Left ventricle myocardium superior (tissue), 1 donor: ENCODE results near the gene YPEL5. TPM values are rescaled to one million over a fixed set of nuclear protein-coding genes. Genes with fewer than 3 reads are reported as not detected.
A peak's percentile ranks its signal among the peaks of the same experiment; 100 is the strongest.
"Not testable (repeated sequence)": the region's sequence is repeated elsewhere in the genome, so short reads cannot be mapped to it uniquely, and the experiment has no call there.

Experiments
- ATAC-seq: fragments of 200-7000 bp; cut with Tn5 transposase; one replicate; pipeline ENCODE4 v1.9.1; 2020; ENCODE audit warnings: mild to moderate bottlenecking, moderate library complexity
- DNase-seq: peaks from one replicate; pipeline ENCODE4 v3.0.0-alpha.2; 2020
- intact Hi-C: fragments of 100-400 bp; cut with micrococcal nuclease; formaldehyde crosslinking; loops from one replicate; pipeline ENCODE4 v1.11.0; 2022
- total RNA-seq: library from RNA; stranded (reverse); fragmentation: NEBNext Ultra II Directional; extraction: Animal tissue kit (Norgen Biotek cat#: 25700); gene quantifications from one replicate; pipeline ENCODE4 v1.2.1, GENCODE V29; 2021
- donor health status: DM: no; HTN: yes; CAD: no; lungs with severe emphysema.

Gene YPEL5
- total RNA-seq, 1 donor from 2014 or later: 76.3 TPM

DNA sequence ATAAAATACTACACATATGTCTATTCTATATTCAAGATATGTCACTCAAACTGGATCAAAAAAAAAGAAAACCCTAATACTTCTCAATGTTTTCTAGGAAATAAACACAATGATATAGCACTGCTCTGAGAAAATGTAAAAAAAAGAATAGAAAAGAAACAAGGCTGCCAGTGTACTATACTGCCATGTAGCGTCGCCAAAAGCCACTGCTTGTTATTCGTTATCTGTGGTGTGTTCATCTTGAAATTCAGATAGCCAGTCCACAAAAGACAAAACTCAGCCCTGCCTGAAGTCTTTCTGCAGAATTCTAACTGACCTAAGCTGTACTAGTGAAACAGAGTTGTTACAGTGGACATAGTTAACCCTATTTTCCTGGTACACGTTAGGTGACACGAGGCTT, 12.2 kb upstream of the YPEL5 start:
- DNase-seq (no peak), ATAC-seq (no peak)
- intact Hi-C loops: no loop called here

DNA sequence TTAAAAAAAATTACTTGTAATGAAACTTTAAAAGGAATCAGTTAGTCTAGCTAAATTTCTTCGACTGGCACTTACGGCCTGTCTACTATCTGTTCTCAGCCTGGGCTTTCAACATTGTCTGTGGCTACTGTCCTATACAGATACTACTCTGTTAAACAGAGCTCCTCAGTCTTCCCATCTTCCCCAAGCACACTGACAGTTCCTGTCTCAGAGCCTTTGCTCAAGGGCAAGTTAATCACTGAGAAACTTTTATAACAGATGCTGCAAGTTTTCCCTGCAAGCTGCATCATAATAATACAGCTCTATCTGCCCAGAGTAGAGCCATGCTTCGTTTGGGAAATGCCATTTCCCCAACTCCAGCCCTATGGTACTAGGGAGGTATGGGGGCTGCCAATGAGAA, 11.3 kb upstream of the YPEL5 start:
- ATAC-seq (no peak), DNase-seq (no peak)
- intact Hi-C loops: no loop called here

DNA sequence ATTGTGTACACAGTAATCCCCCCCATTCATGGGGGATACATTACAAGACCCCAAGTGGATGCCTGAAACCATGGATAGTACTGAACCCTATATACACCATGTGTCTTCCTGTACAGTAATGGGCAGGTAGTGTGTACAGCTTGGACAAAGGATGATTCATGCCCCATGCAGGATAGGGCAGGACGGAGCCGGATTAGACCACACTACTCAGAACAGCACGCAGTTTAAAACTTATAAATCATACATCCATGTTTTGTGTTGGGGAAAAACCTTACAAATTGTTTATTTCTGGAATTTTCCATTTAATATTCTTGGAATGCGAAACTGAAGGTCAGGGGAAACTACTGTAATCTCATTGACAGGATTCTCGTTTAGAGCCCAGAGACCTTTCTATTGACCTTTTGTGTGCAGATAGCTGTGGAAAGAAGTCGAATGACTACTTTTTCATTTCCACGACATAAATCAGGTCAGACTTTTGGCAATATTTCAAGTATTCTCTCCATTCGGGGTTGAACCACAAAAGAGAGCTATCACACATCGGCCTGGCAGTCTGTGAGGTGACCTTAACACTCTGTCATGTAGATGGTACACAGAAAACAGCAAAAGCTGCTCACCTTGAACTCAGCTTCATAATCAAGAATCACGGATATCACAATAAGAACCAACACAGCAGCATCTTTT, 9.9 kb upstream of the YPEL5 start:
- intact Hi-C loops: no loop called here
- DNase-seq (no peak), ATAC-seq (no peak)

DNA sequence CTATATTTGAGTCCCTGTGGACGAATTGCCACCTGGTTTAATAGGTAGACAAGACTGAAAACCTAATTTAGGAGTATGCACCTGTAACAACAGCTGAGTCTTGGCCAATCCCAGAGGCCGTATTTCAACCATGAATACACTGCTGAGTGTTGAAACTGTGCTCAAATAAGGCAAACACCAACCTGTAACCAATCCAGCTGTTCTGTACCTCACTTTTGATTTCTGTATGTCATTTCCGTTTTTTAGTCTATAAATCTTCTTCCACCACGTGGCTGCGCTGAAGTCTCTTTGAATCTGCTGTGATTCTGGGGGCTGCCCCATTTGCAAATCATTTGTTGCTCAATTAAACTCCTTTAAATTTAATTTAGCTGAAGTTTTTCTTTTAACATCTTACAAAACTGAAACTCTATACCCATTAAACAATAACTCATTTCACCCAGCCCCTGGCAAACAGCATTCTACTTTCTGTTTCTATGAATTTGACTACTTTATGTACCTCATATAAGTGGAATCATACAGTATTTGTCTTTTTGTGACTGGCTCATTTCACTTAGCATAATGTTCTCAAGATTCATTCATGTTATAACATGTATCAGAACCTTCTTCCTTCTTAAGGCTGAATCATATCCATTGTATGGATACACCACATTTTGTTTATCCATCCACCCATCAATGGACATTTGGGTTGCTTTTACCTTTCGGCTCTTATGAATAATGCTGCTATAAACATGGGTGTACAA, 7.5 kb upstream of the YPEL5 start:
- intact Hi-C loops: no loop called here
- ATAC-seq (no peak), DNase-seq (no peak)

DNA sequence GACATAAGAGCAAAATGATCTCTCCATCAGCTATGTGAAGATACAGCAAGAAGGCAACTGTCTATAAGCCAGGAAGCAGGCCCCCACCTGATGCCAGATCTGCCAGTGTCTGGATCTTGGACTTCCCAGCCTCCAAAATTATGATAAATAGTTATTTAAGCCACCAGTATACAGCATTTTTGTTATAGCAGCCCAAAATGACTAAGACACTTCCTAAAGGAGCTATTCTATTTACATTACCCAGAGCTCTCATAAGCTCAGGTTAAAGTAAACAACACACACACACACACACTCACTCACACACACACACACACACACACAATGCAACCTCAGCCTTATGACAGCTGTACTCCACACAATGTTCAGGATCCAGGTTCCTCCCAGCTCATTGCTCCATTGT, 5.7 kb upstream of the YPEL5 start:
- intact Hi-C loops: no loop called here
- DNase-seq (no peak), ATAC-seq (no peak)

DNA sequence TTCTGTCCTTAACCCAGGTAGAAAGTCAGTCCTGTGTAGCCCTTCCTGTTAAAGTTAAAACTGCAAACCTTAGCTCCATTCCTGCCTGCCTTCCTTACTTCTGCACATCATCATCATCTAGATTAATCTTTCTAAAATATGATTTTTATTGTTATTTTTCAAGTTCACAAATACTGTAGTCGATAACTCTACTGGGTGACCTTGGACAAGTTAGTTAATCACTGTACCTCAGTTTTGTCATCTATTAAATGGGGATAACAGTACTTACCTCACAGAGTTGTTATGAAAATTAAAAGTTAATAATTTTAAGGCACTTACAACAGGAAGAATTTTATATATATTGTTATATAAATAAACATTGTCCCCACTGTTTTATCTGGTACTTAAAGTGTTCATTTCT, 2.5 kb upstream of the YPEL5 start:
- ATAC-seq (no peak), DNase-seq (no peak)
- intact Hi-C loops: no loop called here

DNA sequence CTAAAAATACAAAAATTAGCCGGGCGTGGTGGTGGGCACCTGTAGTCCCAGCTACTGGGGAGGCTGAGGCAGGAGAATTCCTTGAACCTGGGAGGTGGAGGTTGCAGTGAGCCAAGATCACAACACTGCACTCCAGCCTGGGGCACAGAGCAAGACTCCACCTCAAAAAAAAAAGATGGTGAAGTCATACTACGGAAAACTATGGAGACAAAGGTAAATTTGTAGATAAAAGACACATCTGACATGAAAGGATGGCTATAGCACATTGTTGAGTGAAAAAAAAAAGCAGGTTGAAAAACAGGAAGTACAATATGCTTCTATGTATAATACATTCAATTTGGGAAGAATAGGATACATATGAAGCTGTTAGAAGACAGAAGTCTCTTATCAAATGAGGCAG, 1.9 kb upstream of the YPEL5 start:
- intact Hi-C loops, ATAC-seq, DNase-seq: not testable (repeated sequence)

DNA sequence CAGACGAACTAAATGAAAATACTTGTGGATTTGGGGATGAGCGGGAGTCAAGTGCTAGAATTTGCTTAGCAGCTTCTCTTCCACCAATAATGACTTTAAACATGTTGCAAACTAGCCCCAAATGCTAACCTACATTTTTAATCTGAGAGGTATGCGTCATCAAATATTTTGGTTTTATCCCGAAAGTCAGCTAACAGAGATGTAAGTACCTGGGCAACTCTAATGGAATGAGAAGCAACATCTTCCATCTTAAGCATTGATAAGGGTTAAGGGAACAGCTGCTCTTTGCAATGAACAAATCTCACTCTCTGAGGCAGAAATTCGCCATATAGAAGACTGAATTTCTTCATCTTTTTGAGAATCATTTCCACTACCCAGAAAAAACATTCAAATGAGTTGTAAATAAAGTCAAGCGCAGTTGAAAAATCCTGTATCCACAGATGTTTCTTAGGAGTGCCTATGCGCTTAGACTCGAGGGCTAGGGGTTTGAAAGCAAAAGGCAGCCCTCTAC, 926 bp upstream of the YPEL5 start:
- DNase-seq: no peak
- no peak for ATAC-seq
- intact Hi-C loops: no loop called here

DNA sequence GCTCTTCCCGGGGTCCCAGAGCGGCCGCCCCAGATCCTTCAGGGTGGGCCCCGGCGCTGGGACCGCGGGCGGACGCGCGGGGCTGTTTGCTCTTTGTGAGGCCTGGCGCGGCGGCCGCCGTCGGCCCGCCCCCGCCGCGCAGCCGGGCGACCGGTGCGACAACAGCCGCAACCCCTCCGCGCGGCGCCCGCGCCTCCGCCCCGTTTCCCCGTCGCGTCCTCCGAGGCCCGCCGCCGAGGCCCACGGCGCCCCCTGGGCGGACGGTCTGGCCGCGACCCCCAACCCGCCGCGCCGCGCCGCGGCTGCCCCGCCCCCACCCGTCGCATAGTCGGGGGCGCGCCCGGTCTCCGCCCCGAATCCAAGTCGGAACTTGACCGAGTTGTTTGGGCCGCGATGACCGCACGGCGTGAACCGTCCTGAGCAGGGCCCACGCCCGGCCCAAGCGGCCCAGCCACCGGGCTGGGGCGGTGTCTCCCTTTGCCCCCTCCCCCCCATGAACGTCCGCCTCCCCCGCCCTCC, 448 bp downstream of the YPEL5 start:
- peak; percentile 6 for ATAC-seq
- no peak for DNase-seq
- intact Hi-C loops: no loop called here

DNA sequence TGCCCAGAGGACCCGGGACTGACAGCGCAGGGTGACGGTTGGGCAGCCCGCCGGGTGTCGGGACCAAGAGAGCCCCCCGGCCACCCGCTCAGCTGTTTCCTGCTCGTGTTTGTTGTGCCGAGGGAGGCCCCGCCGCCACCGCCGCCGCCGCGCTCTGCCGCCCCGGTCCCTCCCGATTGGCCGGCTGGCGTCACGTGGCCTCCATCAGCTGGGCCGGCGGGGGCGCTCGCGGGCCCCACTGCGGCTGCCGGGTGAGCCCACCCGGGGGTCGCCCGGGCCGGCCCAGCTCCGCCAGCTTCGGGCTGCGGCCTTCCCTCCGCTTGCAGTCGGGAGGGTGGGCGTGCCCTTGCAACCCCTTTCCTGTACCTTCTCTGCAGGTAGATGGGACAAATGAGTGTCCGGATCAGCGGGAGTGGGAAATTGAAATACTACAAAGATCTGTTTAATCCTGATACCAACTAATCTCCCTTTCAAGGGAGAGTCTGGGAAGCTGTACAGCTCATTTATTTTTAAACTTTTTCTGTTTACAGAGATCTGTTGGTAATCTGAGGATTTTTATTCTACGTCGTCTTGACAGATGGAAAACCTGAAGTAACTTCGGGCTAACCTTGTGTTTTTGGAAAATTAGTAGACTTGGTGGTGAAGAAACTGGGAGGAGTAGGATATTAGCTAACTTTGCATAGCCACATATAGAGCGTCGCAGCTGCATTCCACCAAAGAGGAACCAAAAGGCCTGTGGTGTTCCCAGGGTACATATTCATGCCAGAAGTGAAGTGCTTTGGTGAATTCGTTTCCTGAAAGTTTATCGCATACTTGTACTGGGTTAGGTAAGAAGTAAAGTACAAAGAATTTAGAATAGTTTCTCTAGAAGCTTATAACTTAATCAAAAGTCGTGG, 1.2 kb downstream of the YPEL5 start:
- intact Hi-C loops: no loop called here
- ATAC-seq (peak; percentile 51), DNase-seq (peak; percentile 91)

DNA sequence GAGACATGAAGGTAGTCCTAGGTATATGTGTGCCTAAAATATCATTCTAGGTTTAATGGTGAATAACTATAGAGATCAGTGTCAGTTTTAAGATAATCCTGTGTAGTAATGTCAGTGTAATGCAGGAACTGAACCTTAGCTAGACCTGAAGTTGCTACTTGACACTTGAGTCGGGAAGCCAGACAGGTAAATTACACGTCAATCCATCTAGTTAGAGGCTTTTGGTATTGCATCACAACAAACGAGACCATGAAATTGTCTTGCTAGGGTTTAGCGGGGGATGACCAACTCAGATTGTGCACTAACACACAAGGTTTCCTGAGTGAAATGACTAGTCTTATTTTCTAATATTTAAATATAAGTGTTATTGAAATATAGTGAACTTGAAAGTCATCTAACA, 2.0 kb downstream of the YPEL5 start:
- ATAC-seq: no peak
- intact Hi-C loops: no loop called here
- no peak for DNase-seq

DNA sequence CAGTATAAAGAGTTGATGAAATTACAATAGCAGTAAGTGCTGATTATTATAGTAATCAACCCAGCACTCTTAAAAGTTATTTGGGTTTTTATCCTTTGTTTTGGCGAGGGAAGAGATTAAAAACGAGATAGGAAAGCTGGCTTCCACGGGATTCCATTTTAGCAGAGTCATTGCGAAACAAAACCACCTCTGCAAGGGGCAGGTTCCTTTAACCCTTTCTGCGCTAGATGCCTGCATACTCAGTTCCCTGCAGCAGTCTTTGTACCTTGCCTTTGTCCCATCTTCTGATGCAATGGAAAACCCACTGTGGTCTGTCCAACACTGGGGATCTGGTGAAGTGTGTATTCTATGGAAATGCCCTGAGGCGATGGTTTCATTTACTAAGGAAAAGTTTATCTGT, 2.7 kb downstream of the YPEL5 start:
- DNase-seq: no peak
- ATAC-seq: no peak
- intact Hi-C loops: no loop called here

DNA sequence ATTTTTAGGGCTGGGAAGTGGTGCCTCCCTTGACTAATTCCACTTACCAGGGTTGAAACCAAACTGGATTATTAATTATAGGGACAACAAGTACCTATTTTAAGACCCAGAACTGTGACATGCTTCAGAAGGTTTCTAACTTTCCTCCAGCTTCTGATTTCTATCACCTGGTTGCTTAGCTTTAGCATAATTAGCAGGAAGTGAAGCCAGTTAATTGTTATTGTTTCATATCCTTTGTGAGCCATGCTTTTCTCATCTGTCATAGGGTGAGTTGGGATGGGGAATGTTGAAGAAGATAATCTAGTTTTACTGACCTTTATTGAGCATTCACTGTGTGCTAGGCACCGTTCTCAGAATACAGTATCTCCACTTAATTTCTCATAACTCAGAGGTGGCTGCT, 3.2 kb downstream of the YPEL5 start:
- intact Hi-C loops: no loop called here
- ATAC-seq: no peak
- DNase-seq: no peak

DNA sequence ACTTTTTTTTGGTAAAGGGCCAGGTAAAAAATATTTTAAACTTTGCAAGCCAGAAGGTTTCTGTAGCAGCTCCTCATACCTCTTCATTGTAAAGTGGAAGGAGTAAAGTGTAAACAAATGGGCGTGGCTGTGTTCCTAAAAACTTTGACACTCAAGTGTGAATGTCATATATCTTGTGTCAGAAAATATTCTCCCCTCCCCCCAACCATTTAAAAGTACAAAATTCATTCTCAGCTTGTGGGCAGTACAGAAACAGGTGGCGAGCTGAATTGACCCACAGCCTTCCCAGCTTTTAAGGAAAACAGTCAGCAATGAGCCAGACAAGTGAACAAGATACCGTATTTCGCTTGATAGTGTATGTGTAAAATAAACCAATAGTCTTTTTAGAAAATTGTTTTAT, 4.0 kb downstream of the YPEL5 start:
- no peak for ATAC-seq
- DNase-seq: no peak
- intact Hi-C loops: no loop called here

DNA sequence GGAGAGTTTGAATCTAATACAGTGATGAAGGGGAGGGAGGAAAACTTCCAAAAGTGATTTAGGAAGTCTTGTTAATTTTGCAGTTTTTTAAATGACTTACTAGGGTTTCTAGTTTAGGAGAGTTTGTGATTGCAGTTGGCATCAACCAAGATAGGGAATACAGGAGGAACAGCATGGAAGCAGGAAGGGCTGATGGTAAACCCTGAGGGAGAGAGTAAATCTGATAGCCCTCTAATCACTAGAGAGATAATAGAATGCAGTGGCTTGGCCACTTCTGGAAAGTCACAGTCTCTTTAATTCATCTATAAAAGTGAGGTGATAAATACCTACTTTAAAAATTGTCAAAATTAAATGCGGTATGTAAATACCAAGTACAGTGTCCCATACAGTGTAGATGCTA, 5.6 kb downstream of the YPEL5 start:
- intact Hi-C loops: no loop called here
- DNase-seq (no peak), ATAC-seq (no peak)

DNA sequence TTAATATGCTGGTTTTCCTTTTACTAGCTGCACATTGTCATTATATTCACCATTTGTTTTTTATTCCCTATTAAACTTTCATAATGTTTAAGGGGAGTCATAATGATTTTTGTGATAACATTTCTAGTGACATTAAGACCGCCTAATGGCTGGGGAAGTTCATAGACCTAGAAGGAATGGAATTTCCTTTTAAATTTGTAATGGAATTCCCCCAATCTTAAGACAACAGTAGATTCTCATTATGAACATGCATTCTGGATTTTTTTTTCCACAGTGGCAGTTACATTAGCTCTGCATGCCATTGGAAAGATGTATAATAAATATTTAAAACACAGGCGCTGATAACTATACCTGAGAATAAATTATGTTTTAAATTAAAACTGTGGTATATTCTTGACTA, 8.4 kb downstream of the YPEL5 start:
- intact Hi-C loops: no loop called here
- no peak for ATAC-seq
- no peak for DNase-seq

DNA sequence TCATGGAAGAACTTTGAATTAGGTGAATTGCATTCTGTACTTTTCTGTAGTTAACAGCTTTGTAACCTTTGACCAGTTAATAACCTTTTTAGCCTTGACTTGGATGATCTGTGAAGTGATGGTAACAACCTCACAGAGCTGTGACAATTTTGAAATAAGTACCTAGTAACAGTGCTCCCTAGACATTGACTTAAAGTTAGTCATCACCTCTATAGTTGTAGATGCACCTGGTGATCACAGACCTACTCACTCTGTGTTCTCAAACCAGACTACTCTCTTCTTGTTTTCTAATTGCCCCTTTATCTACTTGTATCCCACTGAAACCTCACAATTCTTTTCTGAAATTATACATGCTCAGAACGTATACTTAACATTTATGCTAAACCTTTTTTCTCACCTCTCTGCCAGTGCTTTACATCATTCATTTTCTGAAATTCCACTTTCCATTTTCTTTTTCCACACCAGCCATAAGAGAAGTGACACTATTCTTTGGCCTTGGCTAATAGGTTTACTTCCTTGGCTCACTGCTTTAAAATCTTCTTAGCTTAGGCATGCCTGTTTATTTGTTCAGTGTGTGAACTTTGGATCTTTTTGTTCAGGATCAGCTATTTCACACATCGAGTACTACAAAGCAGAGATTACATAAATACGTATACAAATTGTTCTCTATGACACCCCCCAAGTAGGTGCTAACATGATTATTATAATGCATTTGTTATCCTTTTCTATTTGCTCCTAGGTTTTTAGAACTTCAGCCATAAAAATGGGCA, 9.3 kb downstream of the YPEL5 start:
- intact Hi-C loops: no loop called here
- DNase-seq (no peak), ATAC-seq (no peak)

DNA sequence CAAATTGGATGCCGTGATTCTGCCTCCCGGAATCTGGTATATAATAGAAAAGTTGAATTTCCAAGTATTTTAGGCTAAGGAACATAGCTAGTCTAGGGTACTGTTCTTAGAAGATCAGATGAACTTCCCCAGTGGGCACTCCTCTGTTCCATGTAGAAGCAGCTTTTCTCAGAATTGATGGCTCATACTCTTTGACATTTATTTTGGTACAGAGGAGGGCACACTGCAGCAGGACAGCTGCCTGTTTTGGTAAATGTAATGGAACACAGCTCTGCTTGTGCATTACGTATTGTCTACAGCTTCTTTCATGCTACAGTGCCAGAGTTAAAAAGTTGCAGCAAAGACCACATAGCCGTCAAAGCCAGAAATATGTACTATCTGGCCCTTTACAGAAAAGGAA, 10.8 kb downstream of the YPEL5 start:
- peak; percentile 26 for ATAC-seq
- intact Hi-C loops: no loop called here
- DNase-seq: no peak

DNA sequence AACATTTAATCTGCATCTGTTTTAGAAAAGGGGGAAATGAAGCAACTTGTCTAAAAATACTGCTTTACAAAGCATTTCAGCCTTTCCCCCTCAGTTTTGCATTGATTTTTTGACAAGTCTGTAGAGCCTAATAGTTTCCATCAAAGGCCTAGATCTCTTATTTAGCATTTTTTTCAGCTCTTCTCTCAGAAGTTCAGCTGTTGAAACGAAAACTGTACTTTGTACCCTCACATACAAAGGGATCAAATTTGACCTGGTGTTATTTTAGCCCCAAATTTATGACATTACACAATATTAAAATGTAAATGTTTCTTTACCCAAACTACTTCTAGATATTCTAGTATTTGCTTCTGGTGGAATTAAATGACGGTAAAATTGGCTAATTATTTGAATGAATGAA, 13.0 kb downstream of the YPEL5 start:
- intact Hi-C loops: loop anchor here (10.0 kb wide), 1 partner anchor 545 kb away; no protein-coding TSS in a partner anchor
- DNase-seq: no peak
- no peak for ATAC-seq
